Vagina (tissue), 2 donors: ENCODE results near the gene SLC2A9.

ENCODE experiments used
- CTCF ChIP-seq, 3 experiments: fragments of 450-650 bp in 2 of 3; fragments of 200-600 bp in 1 of 3; sonication (generic) in 1 of 3; IDR thresholded peaks; one replicate each; pipeline ENCODE4 v1.5.1; 2017 to 2019; ENCODE audit warnings: antibody characterized with exemption in 3 of 3, mild to moderate bottlenecking in 2 of 3, moderate library complexity in 2 of 3
- POLR2A ChIP-seq, 2 donors: fragments of 450-650 bp; IDR thresholded peaks; one replicate each; pipeline ENCODE4 v1.6.1; 2017; ENCODE audit warnings: antibody characterized with exemption in 2 of 2, mild to moderate bottlenecking in 2 of 2, moderate library complexity in 2 of 2
- POLR2AphosphoS5 ChIP-seq, 2 donors: sonication (generic); formaldehyde crosslinking; IDR thresholded peaks; one replicate each; pipeline ENCODE4 v1.9.0; 2017; ENCODE audit warnings: antibody characterized with exemption in 2 of 2, mild to moderate bottlenecking in 2 of 2, low read depth in 1 of 2; ENCODE audit not compliant: insufficient read depth in 1 of 2

DNA sequence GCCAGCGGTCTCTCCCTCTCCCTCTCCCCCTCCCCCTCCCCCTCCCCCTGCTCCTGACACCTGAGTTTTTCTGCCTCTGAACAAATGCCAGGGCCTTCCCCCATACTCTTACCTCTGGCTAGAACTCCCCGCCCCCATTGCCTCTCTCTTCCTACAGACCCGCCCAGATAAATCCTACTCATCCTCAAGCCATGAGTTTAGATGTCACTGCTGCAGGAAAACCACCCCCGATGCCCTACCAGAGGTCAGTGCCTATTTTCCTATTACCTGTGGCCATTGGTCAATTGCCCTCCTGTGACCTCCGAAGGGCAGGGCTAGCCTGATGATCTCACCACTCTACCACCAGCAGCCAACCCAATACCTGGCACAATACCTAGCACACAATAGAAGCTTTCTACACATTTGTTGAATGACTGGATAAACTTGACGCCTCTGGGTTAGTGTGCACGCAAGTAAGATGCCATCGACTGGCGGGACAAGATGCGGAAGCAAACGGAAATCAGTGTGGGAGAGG lies 43.7 kb downstream of the SLC2A9 start:
- TF ChIP-seq POLR2AphosphoS5 (IDR thresholded peaks at IDR 0.05; ENCODE audit: insufficient read depth in 1 of 2, low read depth in 1 of 2), result no peak
- no peak for TF ChIP-seq POLR2A (IDR thresholded peaks at IDR 0.05)
- TF ChIP-seq CTCF (IDR thresholded peaks at IDR 0.05), result no peak
